ENCODE measurements around the gene CDH9.

CDH9 gene

GRCh38 chr5:27038476-27038875, at the start of gene CDH9:
Gene CDH9 (minus strand): TSS chr5:27038586. CDS start chr5:26988333, 50,253 bp downstream.
- no peak for DNase-seq

GRCh38 chr5:27087747-27088146, 49.4 kb upstream of the CDH9 start:
- DNase-seq = no peak

- no peak for DNase-seq
These were observed 45.3 kb upstream of the CDH9 start for GRCh38 chr5:27083449-27084415.

GRCh38 chr5:27080147-27080546, 41.8 kb upstream of the CDH9 start:
- no peak for DNase-seq

- no peak for DNase-seq
These were observed 24.1 kb upstream of the CDH9 start for GRCh38 chr5:27062451-27062850.

- DNase-seq = no peak
These were observed 10.1 kb upstream of the CDH9 start for GRCh38 chr5:27048510-27048909.

- DNase-seq = no peak
These were observed 3.0 kb upstream of the CDH9 start for GRCh38 chr5:27041372-27041771.

GRCh38 chr5:27034565-27034964, 3.8 kb downstream of the CDH9 start:
- DNase-seq = no peak

- DNase-seq = no peak
These were observed 11.6 kb downstream of the CDH9 start for GRCh38 chr5:27026801-27027200.

- no peak for DNase-seq
These were observed 12.3 kb downstream of the CDH9 start for GRCh38 chr5:27026063-27026462.

GRCh38 chr5:27021471-27021870, 16.9 kb downstream of the CDH9 start:
- DNase-seq = no peak

GRCh38 chr5:27020973-27021372, 17.4 kb downstream of the CDH9 start:
- no peak for DNase-seq

GRCh38 chr5:27015758-27016157, 22.6 kb downstream of the CDH9 start:
- no peak for DNase-seq

- DNase-seq = no peak
These were observed 27.1 kb downstream of the CDH9 start for GRCh38 chr5:27011274-27011673.

- no peak for DNase-seq
These were observed 27.7 kb downstream of the CDH9 start for GRCh38 chr5:27010646-27011045.

GRCh38 chr5:27009540-27009915, 28.9 kb downstream of the CDH9 start:
- DNase-seq = no peak

- DNase-seq = no peak
These were observed 29.5 kb downstream of the CDH9 start for GRCh38 chr5:27008604-27009539.

GRCh38 chr5:27007121-27007520, 31.3 kb downstream of the CDH9 start:
- no peak for DNase-seq

GRCh38 chr5:26986985-26987384, 51.4 kb downstream of the CDH9 start:
- no peak for DNase-seq

- no peak for DNase-seq
These were observed 56.6 kb downstream of the CDH9 start for GRCh38 chr5:26981750-26982149.

GRCh38 chr5:26959290-26959689, 79.1 kb downstream of the CDH9 start:
- DNase-seq = no peak

- no peak for DNase-seq
These were observed 83.2 kb downstream of the CDH9 start for GRCh38 chr5:26955161-26955560.

GRCh38 chr5:26948921-26949320, 89.5 kb downstream of the CDH9 start:
- DNase-seq = no peak

All from C1 segment of cervical spinal cord (tissue), 14 donors.